NCI-H1092 treated with DMSO at 0.1 percent for 48 hours (cell line): ENCODE data around the gene ATP1B3.
"Not testable (repeated sequence)": the region's sequence is repeated elsewhere in the genome, so short reads cannot be mapped to it uniquely, and the experiment has no call there.

Experiments used
- DNase-seq: peaks from one replicate; lab custom pipeline; 2025; lab: John Stamatoyannopoulos, UW

The ATP1B3 gene

GRCh38 chr3:141860766-141861513, 15.5 kb upstream of the ATP1B3 start:
- DNase-seq = no peak

- no peak for DNase-seq
Measured at GRCh38 chr3:141862279-141862816, 14.1 kb upstream of the ATP1B3 start.

GRCh38 chr3:141863491-141863890, 13.0 kb upstream of the ATP1B3 start:
- DNase-seq = no peak

GRCh38 chr3:141864281-141864970, 12.0 kb upstream of the ATP1B3 start:
- DNase-seq = no peak

- DNase-seq = no peak
Measured at GRCh38 chr3:141865101-141865500, 11.3 kb upstream of the ATP1B3 start.

- DNase-seq = no peak
Measured at GRCh38 chr3:141870091-141870687, 6.3 kb upstream of the ATP1B3 start.

GRCh38 chr3:141875374-141875892, 1.0 kb upstream of the ATP1B3 start:
- DNase-seq = peak; percentile 83

GRCh38 chr3:141875893-141876380, 506 bp upstream of the ATP1B3 start:
- no peak for DNase-seq

GRCh38 chr3:141876891-141877621, 613 bp downstream of the ATP1B3 start:
- DNase-seq = peak; percentile 42

- DNase-seq = no peak
Measured at GRCh38 chr3:141877911-141878310, 1.5 kb downstream of the ATP1B3 start.

GRCh38 chr3:141878326-141878725, 1.9 kb downstream of the ATP1B3 start:
- DNase-seq = no peak

- no peak for DNase-seq
Measured at GRCh38 chr3:141878817-141879216, 2.4 kb downstream of the ATP1B3 start.

- no peak for DNase-seq
Measured at GRCh38 chr3:141881702-141882101, 5.3 kb downstream of the ATP1B3 start.

- no peak for DNase-seq
Measured at GRCh38 chr3:141887051-141887450, 10.6 kb downstream of the ATP1B3 start.

GRCh38 chr3:141888548-141888947, 12.1 kb downstream of the ATP1B3 start:
- DNase-seq = not testable (repeated sequence)

- no peak for DNase-seq
Measured at GRCh38 chr3:141894524-141895176, 18.2 kb downstream of the ATP1B3 start.

- no peak for DNase-seq
Measured at GRCh38 chr3:141895731-141896130, 19.3 kb downstream of the ATP1B3 start.

GRCh38 chr3:141898908-141899307, 22.5 kb downstream of the ATP1B3 start:
- DNase-seq = no peak

- DNase-seq = no peak
Measured at GRCh38 chr3:141900343-141900742, 23.9 kb downstream of the ATP1B3 start.

- DNase-seq = no peak
Measured at GRCh38 chr3:141901914-141902313, 25.5 kb downstream of the ATP1B3 start.

GRCh38 chr3:141904203-141904602, 27.8 kb downstream of the ATP1B3 start:
- DNase-seq = no peak
